Effector memory CD4-positive, alpha-beta T cell (primary cell): ENCODE results near the gene OVOL2.

Experiments used
- DNase-seq, 3 donors: peaks; one replicate each; pipeline ENCODE4 v3.0.0-alpha.2; 2020
- H3K27ac ChIP-seq: 2 replicates; pipeline ENCODE4 v1.7.0; 2013; ENCODE audit warnings: mild to moderate bottlenecking, low read length, moderate library complexity; ENCODE audit not compliant: insufficient read depth, poor library complexity, severe bottlenecking
- H3K27me3 ChIP-seq: replicated peaks from 2 replicates; pipeline ENCODE4 v1.7.0; 2013; ENCODE audit warnings: mild to moderate bottlenecking, low read length; ENCODE audit not compliant: insufficient read depth, control insufficient read depth, poor library complexity, severe bottlenecking
- H3K36me3 ChIP-seq: 2 replicates; pipeline ENCODE4 v1.7.0; 2013; ENCODE audit warnings: mild to moderate bottlenecking, low read length, moderate library complexity; ENCODE audit not compliant: control insufficient read depth, insufficient read depth
- H3K4me1 ChIP-seq: 2 replicates; pipeline ENCODE4 v1.7.0; 2013; ENCODE audit warnings: low read length, mild to moderate bottlenecking; ENCODE audit not compliant: control insufficient read depth, insufficient read depth, poor library complexity, severe bottlenecking
- H3K4me3 ChIP-seq: 2 replicates; pipeline ENCODE4 v1.7.0; 2013; ENCODE audit warnings: low read length, low read depth, mild to moderate bottlenecking; ENCODE audit not compliant: insufficient read depth, poor library complexity, severe bottlenecking
- H3K9me3 ChIP-seq: 2 replicates; pipeline ENCODE4 v1.7.0; 2013; ENCODE audit warnings: mild to moderate bottlenecking, low read length, moderate library complexity; ENCODE audit not compliant: control insufficient read depth

The OVOL2 gene

DNA sequence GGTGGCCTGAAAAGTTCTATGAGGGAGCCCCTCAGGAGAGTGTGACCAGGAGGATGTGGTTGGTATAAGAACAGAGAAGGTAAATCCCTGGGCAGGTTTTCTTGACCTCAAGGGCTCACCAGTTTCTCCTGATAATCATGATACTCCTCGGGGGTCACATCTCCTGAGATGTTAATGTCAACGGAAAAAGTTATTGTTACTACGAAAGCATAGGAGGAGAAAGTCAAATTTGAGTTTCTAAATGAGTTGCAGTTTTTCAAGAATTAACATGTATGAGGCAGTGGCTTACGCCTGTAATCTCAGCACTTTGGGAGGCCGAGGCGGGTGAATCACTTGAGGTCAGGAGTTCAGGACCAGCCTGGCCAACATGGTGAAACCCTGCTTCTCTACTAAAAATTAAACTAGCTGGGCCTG is 65.5 kb downstream of the OVOL2 start:
- Histone ChIP-seq H3K4me3 (no peak overlapping the region), H3K27ac (no peak overlapping the region), H3K27me3 (no peaks in the 10 kb centered on the region), H3K9me3 (no peaks in the 10 kb centered on the region), H3K36me3 (peaks cover 7% of the 10 kb centered on the region), H3K4me1 (no peaks in the 10 kb centered on the region)
- DNase-seq, result no peak

- no peaks in the 10 kb centered on the region for H3K4me1 ChIP-seq
- H3K4me3 ChIP-seq, result no peak overlapping the region
- no peaks in the 10 kb centered on the region for H3K9me3 ChIP-seq
- H3K36me3 ChIP-seq, result peaks cover 7% of the 10 kb centered on the region
- no peak overlapping the region for H3K27ac ChIP-seq
- H3K27me3 ChIP-seq, result no peaks in the 10 kb centered on the region
- DNase-seq, result no peak
These were observed 67.3 kb downstream of the OVOL2 start for GRCh38 chr20:17990278-17990972.

- Histone ChIP-seq H3K4me1 (no peaks in the 10 kb centered on the region), H3K27me3 (no peaks in the 10 kb centered on the region), H3K9me3 (no peaks in the 10 kb centered on the region), H3K27ac (no peak overlapping the region), H3K36me3 (peaks cover 7% of the 10 kb centered on the region), H3K4me3 (no peak overlapping the region)
- DNase-seq, result no peak
These were observed 69.7 kb downstream of the OVOL2 start for GRCh38 chr20:17987988-17988387.

- Histone ChIP-seq H3K36me3 (peaks cover 7% of the 10 kb centered on the region), H3K27ac (no peak overlapping the region), H3K4me3 (no peak overlapping the region), H3K9me3 (no peaks in the 10 kb centered on the region), H3K4me1 (no peaks in the 10 kb centered on the region), H3K27me3 (no peaks in the 10 kb centered on the region)
- DNase-seq, result no peak
These were observed 72.2 kb downstream of the OVOL2 start for GRCh38 chr20:17985388-17986018.

- no peak overlapping the region for H3K4me3 ChIP-seq
- H3K9me3 ChIP-seq, result no peaks in the 10 kb centered on the region
- peaks cover 7% of the 10 kb centered on the region for H3K4me1 ChIP-seq
- DNase-seq, result no peak
- H3K27ac ChIP-seq, result no peak overlapping the region
- no peaks in the 10 kb centered on the region for H3K27me3 ChIP-seq
- peaks cover 4% of the 10 kb centered on the region for H3K36me3 ChIP-seq
These were observed 81.4 kb downstream of the OVOL2 start for GRCh38 chr20:17976305-17976704.
